Testis (tissue), 3 donors: Measurements from ENCODE around the gene SKA2. TPM values are rescaled to one million over a fixed set of nuclear protein-coding genes. Genes with fewer than 3 reads are reported as not detected.

Experiments used
- DNase-seq: peaks from one replicate; pipeline ENCODE4 v3.0.0-alpha.2; 2019
- H3K27ac ChIP-seq, 2 donors: fragments of 200-600 bp; sonication (generic); one replicate each; pipeline ENCODE4 v1.5.1; 2019
- H3K27me3 ChIP-seq: fragments of 200-600 bp; sonication (generic); one replicate; pipeline ENCODE4 v1.5.1; 2019
- H3K36me3 ChIP-seq: fragments of 200-600 bp; sonication (generic); one replicate; pipeline ENCODE4 v1.5.1; 2017; ENCODE audit warnings: low read depth; ENCODE audit errors: missing control alignments
- H3K4me1 ChIP-seq: fragments of 200-600 bp; sonication (generic); one replicate; pipeline ENCODE4 v1.5.1; 2019
- H3K4me3 ChIP-seq, 2 donors: fragments of 200-600 bp; sonication (generic); one replicate each; pipeline ENCODE4 v1.5.1; 2017 to 2019
- H3K9me3 ChIP-seq: fragments of 200-600 bp; sonication (generic); one replicate; pipeline ENCODE4 v1.5.1; 2017
- POLR2A ChIP-seq: fragments of 450-650 bp; IDR thresholded peaks from one replicate; pipeline ENCODE4 v1.6.1; 2017; ENCODE audit warnings: antibody characterized with exemption, mild to moderate bottlenecking, moderate library complexity
- WGBS, 2 donors: methylation state at CpG; one replicate each; pipeline ENCODE4 v1.1.5; 2018; 5-methylcytosine and 5-hydroxymethylcytosine counted together
- intact Hi-C: fragments of 100-400 bp; cut with DNase I; formaldehyde crosslinking; loops from one replicate; pipeline ENCODE4 v1.15.1; 2023; ENCODE audit warnings: low total_unique reads
- polyA plus RNA-seq: library from polyadenylated mRNA; stranded (reverse); fragments of 350-450 nt; fragmentation: Illumina TruSeq; extraction: RNeasy Lipid Tissue Mini Kit (QIAGEN cat#74804); gene quantifications from one replicate; pipeline ENCODE4 v1.2.3, GENCODE V29; 2014; ENCODE audit warnings: low read depth, low replicate concordance; ENCODE audit not compliant: insufficient read depth
- total RNA-seq, 2 donors: library from RNA; depleted of rRNA; stranded (reverse); fragments of >200 nt; gene quantifications; one replicate each; pipeline ENCODE4 v1.2.3, GENCODE V29; 2016
- TF ChIP-seq, protein P1 (sequence below), 3 experiments: fragments of 450-650 bp in 2 of 3; fragments of 200-600 bp in 1 of 3; sonication (generic) in 1 of 3; IDR thresholded peaks; one replicate each; pipeline ENCODE4 v1.5.1; 2016 to 2019; ENCODE audit warnings: antibody characterized with exemption in 3 of 3, mild to moderate bottlenecking in 2 of 3, moderate library complexity in 1 of 3

SKA2 gene
- total and polyA plus RNA-seq, 3 donors from 2014 or later, result 28.2 to 51.2 (median 46.6) TPM

GRCh38 chr17:59106463-59107305, 48.3 kb downstream of the SKA2 start, which contains the start of gene TRIM37:
Gene TRIM37 (minus strand): TSS chr17:59106880. CDS start chr17:59106461, 419 bp downstream.
- Histone ChIP-seq H3K9me3 (no peaks in the 10 kb centered on the region), H3K36me3 (no peaks in the 10 kb centered on the region), H3K27ac (peak within 1 kb of the TSS; percentile 94 to 95), H3K4me3 (peak within 1 kb of the TSS; percentile 100), H3K4me1 (peaks cover 4% of the 10 kb centered on the region), H3K27me3 (no peaks in the 10 kb centered on the region)
- 0 to 1% methylated on average over 17 to 84 of the region's 89 CpGs for WGBS, 2 donors
- no peak for TF ChIP-seq POLR2A
- TF ChIP-seq, protein P1, sequence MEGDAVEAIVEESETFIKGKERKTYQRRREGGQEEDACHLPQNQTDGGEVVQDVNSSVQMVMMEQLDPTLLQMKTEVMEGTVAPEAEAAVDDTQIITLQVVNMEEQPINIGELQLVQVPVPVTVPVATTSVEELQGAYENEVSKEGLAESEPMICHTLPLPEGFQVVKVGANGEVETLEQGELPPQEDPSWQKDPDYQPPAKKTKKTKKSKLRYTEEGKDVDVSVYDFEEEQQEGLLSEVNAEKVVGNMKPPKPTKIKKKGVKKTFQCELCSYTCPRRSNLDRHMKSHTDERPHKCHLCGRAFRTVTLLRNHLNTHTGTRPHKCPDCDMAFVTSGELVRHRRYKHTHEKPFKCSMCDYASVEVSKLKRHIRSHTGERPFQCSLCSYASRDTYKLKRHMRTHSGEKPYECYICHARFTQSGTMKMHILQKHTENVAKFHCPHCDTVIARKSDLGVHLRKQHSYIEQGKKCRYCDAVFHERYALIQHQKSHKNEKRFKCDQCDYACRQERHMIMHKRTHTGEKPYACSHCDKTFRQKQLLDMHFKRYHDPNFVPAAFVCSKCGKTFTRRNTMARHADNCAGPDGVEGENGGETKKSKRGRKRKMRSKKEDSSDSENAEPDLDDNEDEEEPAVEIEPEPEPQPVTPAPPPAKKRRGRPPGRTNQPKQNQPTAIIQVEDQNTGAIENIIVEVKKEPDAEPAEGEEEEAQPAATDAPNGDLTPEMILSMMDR (IDR thresholded peaks at IDR 0.05), result no peak
- peak; percentile 97 for DNase-seq
- intact Hi-C loops, result no loop called here

GRCh38 chr17:59105852-59106462, 49.0 kb downstream of the SKA2 start:
- 0% methylated on average over 9 to 15 of the region's 18 CpGs for WGBS, 2 donors
- peaks cover 4% of the 10 kb centered on the region for H3K4me1 ChIP-seq
- no peaks in the 10 kb centered on the region for H3K27me3 ChIP-seq
- TF ChIP-seq POLR2A, result no peak
- TF ChIP-seq, protein P1 (IDR thresholded peaks at IDR 0.05), result no peak
- no peaks in the 10 kb centered on the region for H3K9me3 ChIP-seq
- peak overlapping the region; percentile 94 to 95 for H3K27ac ChIP-seq
- intact Hi-C loops, result no loop called here
- peak; percentile 75 for DNase-seq
- H3K36me3 ChIP-seq, result no peaks in the 10 kb centered on the region
- H3K4me3 ChIP-seq, result peak overlapping the region; percentile 100

- no peaks in the 10 kb centered on the region for H3K27me3 ChIP-seq
- intact Hi-C loops, result no loop called here
- H3K36me3 ChIP-seq, result no peaks in the 10 kb centered on the region
- no peak overlapping the region for H3K27ac ChIP-seq
- 53 to 88% methylated on average over 1 of the region's 1 CpG for WGBS, 2 donors
- TF ChIP-seq POLR2A, result no peak
- no peak for DNase-seq
- peaks cover 4% of the 10 kb centered on the region for H3K4me1 ChIP-seq
- no peaks in the 10 kb centered on the region for H3K9me3 ChIP-seq
- H3K4me3 ChIP-seq, result no peak overlapping the region
Measured at GRCh38 chr17:59101178-59101577, 53.8 kb downstream of the SKA2 start.

- no peak overlapping the region for H3K4me3 ChIP-seq
- H3K4me1 ChIP-seq, result peaks cover 14% of the 10 kb centered on the region
- no peak overlapping the region for H3K27ac ChIP-seq
- H3K36me3 ChIP-seq, result no peaks in the 10 kb centered on the region
- no peak for TF ChIP-seq POLR2A
- TF ChIP-seq, protein P1 (IDR thresholded peaks at IDR 0.05), result no peak
- no peaks in the 10 kb centered on the region for H3K27me3 ChIP-seq
- intact Hi-C loops, result no loop called here
- H3K9me3 ChIP-seq, result no peaks in the 10 kb centered on the region
- DNase-seq, result no peak
Measured at GRCh38 chr17:59097876-59098275, 57.1 kb downstream of the SKA2 start.

- H3K27ac ChIP-seq, result no peak overlapping the region
- no peaks in the 10 kb centered on the region for H3K9me3 ChIP-seq
- H3K4me1 ChIP-seq, result peaks cover 14% of the 10 kb centered on the region
- H3K36me3 ChIP-seq, result no peaks in the 10 kb centered on the region
- H3K27me3 ChIP-seq, result no peaks in the 10 kb centered on the region
- DNase-seq, result no peak
- WGBS, 2 donors, result 75 to 77% methylated on average over 6 of the region's 6 CpGs
- no peak overlapping the region for H3K4me3 ChIP-seq
- TF ChIP-seq POLR2A, result no peak
- TF ChIP-seq, protein P1 (IDR thresholded peaks at IDR 0.05), result no peak
- intact Hi-C loops, result no loop called here
Measured at GRCh38 chr17:59094861-59095530, 60.0 kb downstream of the SKA2 start.
